PC-3 (cell line): Measurements from ENCODE around the gene LIME1. TPM values are rescaled to one million over a fixed set of nuclear protein-coding genes. Genes with fewer than 3 reads are reported as not detected.

ENCODE experiments used
- ATAC-seq: fragments of 200-7000 bp; cut with Tn5 transposase; 2 replicates; pipeline ENCODE4 v1.9.1; 2020; ENCODE audit warnings: mild to moderate bottlenecking, moderate library complexity
- BruUV-seq: library from RNA; stranded (reverse); fragments of 400-500 nt; replicated peaks from 2 replicates; lab custom pipeline; 2021; lab: Mats Ljungman, UMichigan
- CTCF ChIA-PET: fragments of 300-600 bp; sonication (Branson Sonifier 250); formaldehyde crosslinking; loops from one replicate; lab custom pipeline; 2022; ENCODE audit warnings: antibody characterized with exemption; lab: Charles Lee
- POLR2A ChIA-PET: fragments of 300-600 bp; sonication (Branson Sonifier 250); formaldehyde crosslinking; loops from one replicate; lab custom pipeline; 2022; ENCODE audit warnings: antibody characterized with exemption; ENCODE audit not compliant: unreplicated experiment; lab: Charles Lee
- DNase-seq: peaks from one replicate; pipeline ENCODE4 v3.0.0-alpha.2; 2015
- H2AFZ ChIP-seq: fragments of 300-600 bp; sonication (generic); 2 replicates; pipeline ENCODE4 v1.6.0; 2016; ENCODE audit warnings: antibody characterized with exemption, low read length
- H3F3A ChIP-seq: fragments of 300-600 bp; sonication (generic); one replicate; pipeline ENCODE4 v1.6.0; 2017; ENCODE audit warnings: antibody characterized with exemption, low read length, control low read depth, mild to moderate bottlenecking; ENCODE audit not compliant: unreplicated experiment
- H3K27ac ChIP-seq: fragments of 300-600 bp; sonication (generic); 2 replicates; pipeline ENCODE4 v1.5.1; 2016; ENCODE audit warnings: mild to moderate bottlenecking, low read length
- H3K27me3 ChIP-seq: fragments of 300-600 bp; sonication (generic); 2 replicates; pipeline ENCODE4 v1.6.1; 2016; ENCODE audit warnings: low read length, mixed read lengths
- H3K36me3 ChIP-seq: fragments of 300-600 bp; sonication (generic); 2 replicates; pipeline ENCODE4 v1.6.1; 2016; ENCODE audit warnings: low read depth, mixed run types, low read length, mixed read lengths
- H3K4me1 ChIP-seq: fragments of 300-600 bp; sonication (generic); 2 replicates; pipeline ENCODE4 v1.5.1; 2016; ENCODE audit warnings: low read length; ENCODE audit not compliant: insufficient read depth
- H3K4me2 ChIP-seq: fragments of 300-600 bp; sonication (generic); 2 replicates; pipeline ENCODE4 v1.6.0; 2016; ENCODE audit warnings: low read length
- H3K4me3 ChIP-seq: fragments of 300-600 bp; sonication (generic); 2 replicates; pipeline ENCODE4 v1.5.1; 2016; ENCODE audit warnings: mild to moderate bottlenecking, low read length, mixed read lengths
- H3K79me2 ChIP-seq: fragments of 300-600 bp; sonication (generic); 2 replicates; pipeline ENCODE4 v1.6.1; 2017; ENCODE audit warnings: low read length, mixed read lengths
- H3K9ac ChIP-seq: fragments of 300-600 bp; sonication (generic); 2 replicates; pipeline ENCODE4 v1.6.0; 2016; ENCODE audit warnings: mild to moderate bottlenecking, low read length
- H3K9me2 ChIP-seq: fragments of 300-600 bp; sonication (generic); replicated peaks from 2 replicates; pipeline ENCODE4 v1.6.1; 2016; ENCODE audit warnings: mixed run types, low read length, mixed read lengths
- H3K9me3 ChIP-seq: fragments of 300-600 bp; sonication (generic); 2 replicates; pipeline ENCODE4 v1.6.1; 2016; ENCODE audit warnings: low read length, mixed read lengths
- H4K20me1 ChIP-seq: fragments of 300-600 bp; sonication (generic); 2 replicates; pipeline ENCODE4 v1.6.1; 2016; ENCODE audit warnings: low read length, mixed read lengths
- EZH2 ChIP-seq: fragments of 300-600 bp; sonication (generic); IDR thresholded peaks from one replicate; pipeline ENCODE4 v1.6.1; 2017; ENCODE audit warnings: antibody characterized with exemption, mild to moderate bottlenecking, low read length; ENCODE audit not compliant: unreplicated experiment
- EZH2phosphoT487 ChIP-seq: fragments of 300-600 bp; sonication (generic); IDR thresholded peaks from 2 replicates; pipeline ENCODE4 v1.6.1; 2018; ENCODE audit warnings: mild to moderate bottlenecking, antibody characterized with exemption, low read length, borderline replicate concordance
- intact Hi-C: fragments of 100-400 bp; cut with micrococcal nuclease; formaldehyde crosslinking; loops from 2 replicates; pipeline ENCODE4 v1.9.0; 2023
- total RNA-seq: library from RNA; depleted of rRNA; stranded (reverse); fragments of >200 nt; gene quantifications from 2 replicates; pipeline ENCODE4 v1.2.3, GENCODE V29; 2014
- TF ChIP-seq, protein P1 (sequence below): fragments of 300-600 bp; sonication (generic); conservative IDR thresholded peaks from 2 replicates; pipeline ENCODE4 v1.5.1; 2017; ENCODE audit warnings: antibody characterized with exemption, low read depth, mild to moderate bottlenecking, low read length

Gene LIME1
- total RNA-seq, 1 experiment from 2014 or later: 17.3 TPM

DNA sequence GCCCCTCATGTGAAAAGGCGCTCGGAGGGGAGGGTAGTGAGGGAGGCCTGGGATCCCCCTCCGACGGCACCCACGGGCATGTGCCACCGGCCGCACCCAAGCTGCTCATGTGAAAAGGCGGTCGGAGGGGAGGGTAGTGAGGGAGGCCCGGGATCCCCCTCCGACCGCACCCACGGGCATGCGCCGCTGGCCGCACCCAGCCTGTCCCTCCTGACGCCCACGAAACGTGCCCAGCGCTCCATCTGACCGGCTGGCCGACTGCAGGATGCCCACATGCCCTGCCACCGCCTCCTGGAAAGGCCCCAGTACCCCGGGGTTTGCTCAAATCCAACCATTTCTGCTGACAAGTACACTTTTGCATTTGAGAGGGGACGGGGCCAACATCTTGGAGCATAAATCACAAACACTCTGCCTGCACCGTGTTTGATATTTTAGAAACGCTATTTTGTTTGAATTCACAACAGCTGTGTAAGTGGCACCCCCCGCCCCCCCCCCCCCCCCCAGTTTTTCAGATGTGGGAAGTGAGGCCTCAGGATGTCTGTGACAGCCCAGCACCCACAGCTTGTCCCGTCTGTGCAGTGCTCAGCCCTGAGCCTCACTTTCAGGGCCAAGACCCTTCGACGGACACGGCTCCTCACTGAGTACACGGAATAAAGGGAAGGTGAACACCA is 37.2 kb downstream of the LIME1 start:
- H3K36me3 ChIP-seq: no peaks in the 10 kb centered on the region
- no peaks in the 10 kb centered on the region for H3K79me2 ChIP-seq
- TF ChIP-seq EZH2phosphoT487: no peak
- no peak for TF ChIP-seq EZH2
- TF ChIP-seq, protein P1, sequence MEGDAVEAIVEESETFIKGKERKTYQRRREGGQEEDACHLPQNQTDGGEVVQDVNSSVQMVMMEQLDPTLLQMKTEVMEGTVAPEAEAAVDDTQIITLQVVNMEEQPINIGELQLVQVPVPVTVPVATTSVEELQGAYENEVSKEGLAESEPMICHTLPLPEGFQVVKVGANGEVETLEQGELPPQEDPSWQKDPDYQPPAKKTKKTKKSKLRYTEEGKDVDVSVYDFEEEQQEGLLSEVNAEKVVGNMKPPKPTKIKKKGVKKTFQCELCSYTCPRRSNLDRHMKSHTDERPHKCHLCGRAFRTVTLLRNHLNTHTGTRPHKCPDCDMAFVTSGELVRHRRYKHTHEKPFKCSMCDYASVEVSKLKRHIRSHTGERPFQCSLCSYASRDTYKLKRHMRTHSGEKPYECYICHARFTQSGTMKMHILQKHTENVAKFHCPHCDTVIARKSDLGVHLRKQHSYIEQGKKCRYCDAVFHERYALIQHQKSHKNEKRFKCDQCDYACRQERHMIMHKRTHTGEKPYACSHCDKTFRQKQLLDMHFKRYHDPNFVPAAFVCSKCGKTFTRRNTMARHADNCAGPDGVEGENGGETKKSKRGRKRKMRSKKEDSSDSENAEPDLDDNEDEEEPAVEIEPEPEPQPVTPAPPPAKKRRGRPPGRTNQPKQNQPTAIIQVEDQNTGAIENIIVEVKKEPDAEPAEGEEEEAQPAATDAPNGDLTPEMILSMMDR: no peak
- no peaks in the 10 kb centered on the region for H4K20me1 ChIP-seq
- intact Hi-C loops: no loop called here
- H2AFZ ChIP-seq: peak overlapping the region; percentile 73
- H3K4me3 ChIP-seq: no peak overlapping the region
- H3K4me1 ChIP-seq: peaks cover 24% of the 10 kb centered on the region
- ATAC-seq (no peak), DNase-seq (no peak)
- no peaks in the 10 kb centered on the region for H3K9me2 ChIP-seq
- no peak overlapping the region for H3K9ac ChIP-seq
- CTCF ChIA-PET: interaction anchor here (0.6 to 0.7 kb wide), 2 partner anchors 12 to 33 kb away, joined by 3 to 7 read pairs; no protein-coding TSS in a partner anchor
- H3K9me3 ChIP-seq: no peaks in the 10 kb centered on the region
- H3K27ac ChIP-seq: no peak overlapping the region
- no TSS peak for BruUV-seq
- peak overlapping the region; percentile 41; the same call in 1 of the 2 replicates for H3K4me2 ChIP-seq
- H3K27me3 ChIP-seq: no peaks in the 10 kb centered on the region
- POLR2A ChIA-PET: no interaction called here
- H3F3A ChIP-seq: no peaks in the 10 kb centered on the region

DNA sequence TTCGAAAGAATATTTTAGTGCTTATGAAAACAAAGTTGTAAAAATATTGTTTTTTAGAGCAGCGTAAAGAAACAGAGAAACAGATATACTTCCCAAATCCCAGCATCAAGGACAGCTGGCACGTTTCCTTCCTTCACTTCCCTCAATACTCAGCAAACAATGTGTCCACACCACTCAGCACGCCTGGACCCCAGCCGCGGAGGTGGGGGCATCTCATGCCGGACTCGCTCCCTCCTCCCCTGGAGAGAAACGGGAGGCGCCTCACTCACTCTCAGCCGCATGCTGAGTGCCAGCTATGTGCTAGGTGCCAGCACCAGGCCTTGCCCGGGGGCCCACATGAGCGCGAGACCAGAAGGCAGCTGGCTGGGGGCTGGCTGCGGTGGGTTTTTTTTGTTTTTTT is 37.8 kb downstream of the LIME1 start:
- Histone ChIP-seq H2AFZ (no peak overlapping the region), H3K4me1 (peaks cover 26% of the 10 kb centered on the region), H3K27ac (no peak overlapping the region), H3K9ac (no peak overlapping the region), H3K9me3 (no peaks in the 10 kb centered on the region), H3K4me3 (no peak overlapping the region), H3F3A (no peaks in the 10 kb centered on the region), H3K9me2 (no peaks in the 10 kb centered on the region), H3K36me3 (no peaks in the 10 kb centered on the region), H4K20me1 (no peaks in the 10 kb centered on the region), H3K27me3 (no peaks in the 10 kb centered on the region), H3K79me2 (no peaks in the 10 kb centered on the region), H3K4me2 (no peak overlapping the region)
- ChIA-PET CTCF (interaction anchor here (0.7 kb wide), 1 partner anchor 32 kb away, joined by 3 read pairs; no protein-coding TSS in a partner anchor), POLR2A (no interaction called here)
- intact Hi-C loops: no loop called here
- DNase-seq: no peak
- BruUV-seq: no TSS peak
- no peak for ATAC-seq
- TF ChIP-seq EZH2phosphoT487 (no peak), EZH2 (no peak)
- TF ChIP-seq, protein P1: no peak
